LNCAP (cell line): ENCODE measurements around the gene NDUFB10.
A peak's percentile ranks its signal among the peaks of the same experiment; 100 is the strongest.

Experiments used
- TF ChIP-seq, protein P1 (sequence below): fragments of 450-650 bp; IDR thresholded peaks from 2 replicates; pipeline ENCODE4 v1.5.1; 2017; ENCODE audit warnings: mild to moderate bottlenecking

The NDUFB10 gene

DNA sequence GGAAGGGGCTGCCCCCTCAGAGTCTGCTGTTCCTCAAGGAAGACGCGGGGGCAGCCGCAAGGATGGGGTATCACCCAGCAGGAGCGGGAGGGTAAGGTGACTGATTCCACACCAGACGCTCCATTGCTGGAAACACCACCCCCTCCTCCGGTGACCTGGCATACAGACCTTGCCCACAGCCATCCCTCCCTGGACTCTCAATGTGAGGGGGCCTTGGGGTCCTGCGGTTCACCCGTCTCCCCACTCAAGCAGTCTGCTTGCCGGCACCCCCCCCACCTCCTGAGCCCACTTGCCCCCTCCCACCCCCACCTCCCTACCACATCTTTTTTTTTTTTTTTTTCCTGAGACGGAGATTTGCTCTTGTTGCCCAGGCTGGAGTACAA, 29.0 kb upstream of the NDUFB10 start:
- TF ChIP-seq, protein P1, sequence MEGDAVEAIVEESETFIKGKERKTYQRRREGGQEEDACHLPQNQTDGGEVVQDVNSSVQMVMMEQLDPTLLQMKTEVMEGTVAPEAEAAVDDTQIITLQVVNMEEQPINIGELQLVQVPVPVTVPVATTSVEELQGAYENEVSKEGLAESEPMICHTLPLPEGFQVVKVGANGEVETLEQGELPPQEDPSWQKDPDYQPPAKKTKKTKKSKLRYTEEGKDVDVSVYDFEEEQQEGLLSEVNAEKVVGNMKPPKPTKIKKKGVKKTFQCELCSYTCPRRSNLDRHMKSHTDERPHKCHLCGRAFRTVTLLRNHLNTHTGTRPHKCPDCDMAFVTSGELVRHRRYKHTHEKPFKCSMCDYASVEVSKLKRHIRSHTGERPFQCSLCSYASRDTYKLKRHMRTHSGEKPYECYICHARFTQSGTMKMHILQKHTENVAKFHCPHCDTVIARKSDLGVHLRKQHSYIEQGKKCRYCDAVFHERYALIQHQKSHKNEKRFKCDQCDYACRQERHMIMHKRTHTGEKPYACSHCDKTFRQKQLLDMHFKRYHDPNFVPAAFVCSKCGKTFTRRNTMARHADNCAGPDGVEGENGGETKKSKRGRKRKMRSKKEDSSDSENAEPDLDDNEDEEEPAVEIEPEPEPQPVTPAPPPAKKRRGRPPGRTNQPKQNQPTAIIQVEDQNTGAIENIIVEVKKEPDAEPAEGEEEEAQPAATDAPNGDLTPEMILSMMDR: no peak

DNA sequence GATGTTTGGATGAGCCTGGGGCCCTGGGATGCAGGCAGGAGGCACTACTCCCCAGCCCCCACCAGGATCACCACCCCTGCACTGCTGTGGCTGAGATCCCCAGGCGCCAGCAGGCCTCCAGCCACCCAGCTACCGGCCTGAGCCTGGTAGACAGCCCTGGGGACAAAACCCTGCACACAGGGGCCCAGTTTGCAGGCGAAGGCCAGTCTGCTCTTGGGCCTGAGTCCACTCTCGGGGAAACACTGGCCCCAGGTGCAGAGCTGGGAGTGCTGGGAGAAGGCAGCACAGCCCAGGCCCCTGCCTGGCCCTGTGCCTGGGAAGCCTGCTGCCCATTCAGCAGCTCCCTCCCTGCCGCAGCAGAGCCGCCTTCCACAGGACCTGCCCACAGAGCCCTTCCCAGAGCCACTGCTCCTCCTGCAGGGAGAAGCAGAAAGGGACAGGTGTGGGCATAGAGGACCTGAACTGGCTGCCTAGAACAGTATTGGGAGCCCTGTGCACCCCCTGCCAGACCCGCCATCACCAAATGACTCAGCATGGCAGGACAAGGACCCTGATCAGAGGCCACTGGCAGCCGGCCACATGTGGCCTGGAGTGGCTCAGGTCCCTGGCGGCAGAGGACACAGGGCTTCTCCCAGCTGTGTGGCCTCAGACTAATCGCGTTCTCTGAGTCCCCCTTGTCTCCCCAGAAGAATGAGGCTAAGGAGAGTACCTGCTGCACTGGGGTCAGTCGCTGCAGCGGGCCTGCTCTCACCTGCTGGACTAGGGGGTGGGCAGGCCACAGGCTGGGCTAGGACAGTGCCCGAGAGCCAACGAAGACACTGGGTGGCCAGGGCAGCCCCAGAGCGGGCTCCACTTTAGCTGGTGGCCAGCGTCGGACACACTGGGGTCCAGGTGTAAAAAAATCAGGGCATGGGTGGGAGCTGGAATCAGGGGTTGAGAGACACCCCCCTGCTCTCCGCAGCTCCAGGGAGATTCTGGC, 27.0 kb upstream of the NDUFB10 start:
- TF ChIP-seq, protein P1: 0 out of 2 replicates have a peak, but pooled peaks have one; percentile 24

DNA sequence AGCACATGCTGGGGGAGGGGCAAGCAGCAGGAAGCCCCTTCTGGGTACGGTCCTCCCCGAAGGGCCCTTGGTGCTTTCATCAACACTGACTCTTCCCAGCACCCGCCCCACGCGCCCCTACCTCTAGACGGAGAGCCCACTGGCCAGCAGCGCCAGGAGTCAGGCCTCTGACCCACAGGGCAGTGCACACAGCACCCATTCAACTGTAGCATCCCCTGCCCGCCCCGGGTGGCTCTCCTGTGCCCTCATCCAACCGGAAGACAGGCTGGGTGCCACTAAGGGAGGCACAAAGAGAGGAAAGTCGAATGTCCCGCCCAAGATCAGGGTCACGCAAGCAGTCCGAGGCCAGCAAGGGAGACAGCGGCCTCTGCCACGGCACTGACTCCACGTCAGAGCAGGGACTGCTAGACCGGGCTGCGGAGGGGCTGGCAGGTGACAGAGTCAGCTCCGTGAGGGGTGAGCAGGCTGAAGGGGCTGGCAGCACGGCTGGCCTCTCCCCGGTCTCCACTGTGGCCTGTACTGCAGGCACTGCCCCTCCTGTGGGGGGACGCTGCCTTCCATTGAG, 26.2 kb upstream of the NDUFB10 start:
- TF ChIP-seq, protein P1: no peak

DNA sequence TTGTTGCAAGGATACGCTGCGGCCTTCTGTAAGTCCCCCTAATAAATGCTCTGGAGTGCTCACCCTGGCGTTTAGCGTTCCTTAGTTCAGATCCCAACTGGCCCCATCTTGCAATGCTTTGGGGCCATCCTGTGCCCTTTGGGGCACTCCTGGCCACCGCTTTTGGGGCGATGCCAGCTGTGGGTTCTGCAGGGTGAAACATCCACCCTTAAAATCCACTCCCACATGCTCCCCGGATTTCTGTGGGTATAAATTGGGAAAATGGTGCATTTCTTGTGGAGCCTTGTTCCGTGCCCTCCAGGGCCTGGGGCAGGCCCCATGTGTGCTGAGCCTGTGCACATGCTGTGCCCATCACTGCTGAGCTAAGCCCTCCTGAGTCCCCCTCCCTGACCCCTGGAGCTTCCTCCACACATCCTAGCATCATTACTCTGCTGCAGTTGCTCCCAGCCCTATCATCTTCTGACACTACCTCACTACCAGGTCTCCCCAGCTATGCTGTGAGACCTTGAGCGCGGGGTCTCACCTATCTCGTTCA, 22.3 kb upstream of the NDUFB10 start:
- TF ChIP-seq, protein P1: no peak

DNA sequence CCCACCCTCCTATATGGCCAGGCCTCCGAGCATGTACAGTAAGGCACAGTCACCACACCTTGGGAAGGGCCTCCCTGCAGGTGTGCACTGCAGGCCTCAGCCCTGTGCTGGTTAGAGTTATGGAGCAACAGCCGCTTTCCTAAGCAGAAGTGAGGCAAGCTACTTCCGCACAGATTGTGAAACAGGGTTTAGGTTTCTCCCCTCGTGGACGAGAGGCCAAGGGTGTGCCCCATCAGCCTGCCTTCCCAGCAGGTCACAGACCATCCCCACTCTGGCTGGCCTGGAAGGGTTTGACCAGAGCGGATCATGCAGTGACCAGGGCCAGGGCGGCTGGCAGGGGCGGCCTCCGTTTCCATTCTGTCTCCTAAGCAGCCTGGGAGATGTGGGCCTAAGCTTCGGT, 21.0 kb upstream of the NDUFB10 start:
- TF ChIP-seq, protein P1: no peak

DNA sequence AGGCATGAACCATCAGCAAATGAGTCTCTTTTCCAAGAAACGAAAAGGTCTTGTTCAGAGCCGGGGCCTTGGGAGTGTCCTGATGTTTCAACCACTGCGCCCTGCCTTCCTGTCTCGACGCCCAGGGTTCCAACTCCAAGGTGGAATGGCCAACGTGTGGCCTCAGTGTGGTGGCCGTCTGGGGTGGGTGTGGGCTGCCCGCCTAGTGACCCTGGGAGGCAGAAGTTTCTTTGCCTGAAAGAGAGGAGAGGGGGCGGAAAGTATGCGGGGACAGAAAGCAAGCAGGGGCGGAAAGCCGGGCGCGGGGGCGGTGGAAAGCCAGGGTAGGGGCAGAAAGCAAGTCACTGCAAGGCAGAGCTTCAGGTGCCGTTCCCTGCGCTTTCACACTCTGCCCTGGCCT, 20.4 kb upstream of the NDUFB10 start:
- TF ChIP-seq, protein P1: no peak

DNA sequence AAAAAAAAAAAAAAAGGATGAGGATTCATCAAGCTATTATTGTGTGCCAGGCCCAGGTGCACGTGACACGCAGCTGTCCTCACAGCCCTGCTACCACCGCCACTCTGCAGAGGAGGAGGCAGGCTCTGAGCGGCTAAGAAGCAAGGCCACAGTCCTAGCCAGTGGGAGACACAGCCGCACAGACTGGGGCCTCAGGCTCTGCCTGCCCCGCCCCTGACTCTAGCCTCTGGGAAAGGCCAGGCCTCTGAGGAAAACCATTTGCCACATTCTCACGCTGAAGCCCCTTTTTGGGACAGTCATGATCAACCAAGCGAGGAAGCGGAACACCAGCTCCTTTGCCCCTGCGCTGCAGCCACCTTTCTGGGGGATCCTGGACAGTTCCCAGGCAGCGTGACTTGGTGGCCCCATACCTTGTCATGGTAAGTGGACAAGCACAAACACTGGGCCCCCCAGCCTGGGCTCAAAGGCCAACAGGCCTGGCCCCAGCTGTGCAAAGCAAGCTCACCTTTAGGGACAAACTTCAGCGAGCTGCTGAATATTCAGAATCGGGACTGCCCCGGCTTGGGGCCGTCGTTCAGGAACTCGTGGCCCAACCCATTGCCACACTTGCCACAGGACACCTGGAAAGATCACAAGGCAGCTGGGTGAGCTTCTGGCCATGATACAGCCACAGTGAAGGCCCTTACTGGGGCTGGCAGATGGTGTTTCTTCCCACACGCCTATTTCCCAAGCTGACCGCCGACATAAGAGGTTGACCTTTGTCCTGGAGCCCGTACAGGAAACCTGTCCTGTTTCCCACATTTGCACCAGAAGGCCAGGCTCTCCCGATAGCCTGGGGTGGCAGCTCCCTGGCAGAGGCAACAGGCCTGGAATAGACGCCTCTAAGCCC, 18.8 kb upstream of the NDUFB10 start:
- TF ChIP-seq, protein P1: no peak
